ENCODE measurements around the gene IL17REL.

The IL17REL gene

DNA sequence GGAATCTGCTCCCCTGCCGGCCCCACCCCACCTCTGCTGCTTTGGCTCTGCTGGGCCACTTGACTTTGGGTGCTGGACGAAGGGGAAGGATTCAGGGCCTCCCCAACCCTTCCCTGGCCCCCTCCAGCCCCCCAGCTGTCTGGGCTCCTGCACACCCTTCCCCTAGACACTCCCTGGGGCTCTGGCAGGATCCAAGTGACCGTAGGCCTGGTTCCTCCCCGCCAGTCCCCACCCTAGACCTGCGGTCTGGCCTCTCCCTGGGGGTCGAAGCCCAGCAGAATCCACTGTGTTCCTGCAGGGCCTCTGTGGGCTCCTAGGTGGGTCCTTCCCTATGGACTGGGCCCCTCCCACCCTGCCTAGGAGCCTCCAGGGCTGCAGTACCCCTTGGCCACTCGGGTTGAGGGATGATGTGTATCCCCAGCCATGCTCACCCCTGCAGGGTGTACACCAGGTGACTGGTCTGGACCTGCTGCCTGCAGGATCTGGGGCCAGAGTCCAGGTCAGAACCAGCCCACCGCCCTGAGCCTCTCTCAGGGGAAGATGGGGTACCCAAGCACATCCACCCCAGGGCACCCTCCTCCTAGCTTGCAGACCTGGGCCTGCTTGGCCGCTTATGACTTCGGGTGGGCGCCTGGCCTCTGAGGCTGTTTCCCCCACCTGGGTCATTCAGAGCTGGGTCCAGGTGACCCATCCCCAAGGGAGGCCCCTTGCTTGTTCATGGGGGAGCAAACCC is 46.4 kb downstream of the IL17REL start:
- H3K27ac ChIP-seq (replicated peaks) = peak overlapping the region; percentile 76

DNA sequence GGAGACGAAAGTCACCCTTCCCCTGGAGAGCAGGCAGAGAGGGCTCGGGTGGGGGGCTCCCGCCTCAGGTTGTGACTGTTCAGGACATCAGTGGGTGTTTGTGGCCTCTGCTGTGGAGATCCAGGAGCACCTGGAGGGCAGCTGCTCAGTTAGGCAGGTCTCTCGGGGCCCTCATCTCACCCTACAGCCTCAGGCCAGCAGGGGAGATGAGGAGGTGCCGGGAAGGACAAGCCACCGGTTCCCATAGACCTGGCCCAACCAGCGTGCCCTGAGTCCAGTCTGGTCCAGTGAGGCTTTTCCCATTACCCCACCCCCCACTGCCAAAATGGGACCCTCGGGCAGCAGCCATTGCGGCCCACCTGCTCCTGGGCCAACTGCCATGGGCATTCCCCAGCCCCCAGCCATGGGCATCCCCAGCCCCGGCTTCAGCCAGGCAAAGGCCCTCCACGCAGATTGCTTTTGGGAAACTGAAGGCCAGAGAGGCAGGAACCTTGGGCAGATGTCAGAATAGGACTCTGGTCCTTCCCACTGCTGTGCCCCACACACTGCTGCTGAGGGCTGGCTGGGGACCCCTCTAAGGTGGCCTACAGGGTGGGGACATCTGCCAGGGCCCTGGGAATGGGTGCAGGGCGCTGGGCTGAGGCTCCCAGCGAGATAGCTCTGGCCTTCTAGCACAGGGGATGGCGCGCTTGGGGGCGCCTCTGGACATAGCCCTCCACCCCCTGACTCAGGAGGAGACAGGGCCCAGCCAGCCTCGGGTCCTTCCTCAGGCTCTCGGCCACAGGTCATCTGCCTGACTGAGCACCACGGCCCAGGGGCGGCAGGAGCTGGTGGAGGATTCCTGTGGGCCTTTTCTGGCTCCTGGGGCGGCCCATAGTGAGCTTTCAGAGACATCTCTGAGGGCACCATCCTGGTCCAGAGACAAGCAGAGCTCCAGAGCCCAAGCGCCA is 47.2 kb downstream of the IL17REL start:
- no peak for TF ChIP-seq GABPA (IDR thresholded peaks at IDR 0.05; ENCODE audit: low read depth)
- TF ChIP-seq POLR2AphosphoS5 (IDR thresholded peaks at IDR 0.05; ENCODE audit: low read depth) = peak; percentile 38; the same call in 1 of the 2 replicates
- Histone ChIP-seq H3K27me3 (ENCODE audit: insufficient read depth, poor library complexity, severe bottlenecking) (no peaks in the 10 kb centered on the region), H3K27ac (replicated peaks) (peak overlapping the region; percentile 76), H3K4me3 (replicated peaks; ENCODE audit: insufficient read depth, low read length) (no peak overlapping the region)
- no peak for DNase-seq (ENCODE audit: low read depth in 1 of 2, low spot score in 1 of 2)

More for the DNA sequence above, 46.4 kb downstream of the IL17REL start:
- H3K27me3 ChIP-seq (ENCODE audit: insufficient read depth, poor library complexity, severe bottlenecking) = no peaks in the 10 kb centered on the region
- H3K4me3 ChIP-seq (replicated peaks; ENCODE audit: insufficient read depth, low read length) = no peak overlapping the region
- DNase-seq (ENCODE audit: low read depth in 1 of 2, low spot score in 1 of 2) = no peak
- peak; percentile 21 for TF ChIP-seq POLR2AphosphoS5 (IDR thresholded peaks at IDR 0.05; ENCODE audit: low read depth)
- TF ChIP-seq, protein P1, sequence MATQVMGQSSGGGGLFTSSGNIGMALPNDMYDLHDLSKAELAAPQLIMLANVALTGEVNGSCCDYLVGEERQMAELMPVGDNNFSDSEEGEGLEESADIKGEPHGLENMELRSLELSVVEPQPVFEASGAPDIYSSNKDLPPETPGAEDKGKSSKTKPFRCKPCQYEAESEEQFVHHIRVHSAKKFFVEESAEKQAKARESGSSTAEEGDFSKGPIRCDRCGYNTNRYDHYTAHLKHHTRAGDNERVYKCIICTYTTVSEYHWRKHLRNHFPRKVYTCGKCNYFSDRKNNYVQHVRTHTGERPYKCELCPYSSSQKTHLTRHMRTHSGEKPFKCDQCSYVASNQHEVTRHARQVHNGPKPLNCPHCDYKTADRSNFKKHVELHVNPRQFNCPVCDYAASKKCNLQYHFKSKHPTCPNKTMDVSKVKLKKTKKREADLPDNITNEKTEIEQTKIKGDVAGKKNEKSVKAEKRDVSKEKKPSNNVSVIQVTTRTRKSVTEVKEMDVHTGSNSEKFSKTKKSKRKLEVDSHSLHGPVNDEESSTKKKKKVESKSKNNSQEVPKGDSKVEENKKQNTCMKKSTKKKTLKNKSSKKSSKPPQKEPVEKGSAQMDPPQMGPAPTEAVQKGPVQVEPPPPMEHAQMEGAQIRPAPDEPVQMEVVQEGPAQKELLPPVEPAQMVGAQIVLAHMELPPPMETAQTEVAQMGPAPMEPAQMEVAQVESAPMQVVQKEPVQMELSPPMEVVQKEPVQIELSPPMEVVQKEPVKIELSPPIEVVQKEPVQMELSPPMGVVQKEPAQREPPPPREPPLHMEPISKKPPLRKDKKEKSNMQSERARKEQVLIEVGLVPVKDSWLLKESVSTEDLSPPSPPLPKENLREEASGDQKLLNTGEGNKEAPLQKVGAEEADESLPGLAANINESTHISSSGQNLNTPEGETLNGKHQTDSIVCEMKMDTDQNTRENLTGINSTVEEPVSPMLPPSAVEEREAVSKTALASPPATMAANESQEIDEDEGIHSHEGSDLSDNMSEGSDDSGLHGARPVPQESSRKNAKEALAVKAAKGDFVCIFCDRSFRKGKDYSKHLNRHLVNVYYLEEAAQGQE (IDR thresholded peaks at IDR 0.05; ENCODE audit: insufficient replicate concordance, low read depth) = no peak

DNA sequence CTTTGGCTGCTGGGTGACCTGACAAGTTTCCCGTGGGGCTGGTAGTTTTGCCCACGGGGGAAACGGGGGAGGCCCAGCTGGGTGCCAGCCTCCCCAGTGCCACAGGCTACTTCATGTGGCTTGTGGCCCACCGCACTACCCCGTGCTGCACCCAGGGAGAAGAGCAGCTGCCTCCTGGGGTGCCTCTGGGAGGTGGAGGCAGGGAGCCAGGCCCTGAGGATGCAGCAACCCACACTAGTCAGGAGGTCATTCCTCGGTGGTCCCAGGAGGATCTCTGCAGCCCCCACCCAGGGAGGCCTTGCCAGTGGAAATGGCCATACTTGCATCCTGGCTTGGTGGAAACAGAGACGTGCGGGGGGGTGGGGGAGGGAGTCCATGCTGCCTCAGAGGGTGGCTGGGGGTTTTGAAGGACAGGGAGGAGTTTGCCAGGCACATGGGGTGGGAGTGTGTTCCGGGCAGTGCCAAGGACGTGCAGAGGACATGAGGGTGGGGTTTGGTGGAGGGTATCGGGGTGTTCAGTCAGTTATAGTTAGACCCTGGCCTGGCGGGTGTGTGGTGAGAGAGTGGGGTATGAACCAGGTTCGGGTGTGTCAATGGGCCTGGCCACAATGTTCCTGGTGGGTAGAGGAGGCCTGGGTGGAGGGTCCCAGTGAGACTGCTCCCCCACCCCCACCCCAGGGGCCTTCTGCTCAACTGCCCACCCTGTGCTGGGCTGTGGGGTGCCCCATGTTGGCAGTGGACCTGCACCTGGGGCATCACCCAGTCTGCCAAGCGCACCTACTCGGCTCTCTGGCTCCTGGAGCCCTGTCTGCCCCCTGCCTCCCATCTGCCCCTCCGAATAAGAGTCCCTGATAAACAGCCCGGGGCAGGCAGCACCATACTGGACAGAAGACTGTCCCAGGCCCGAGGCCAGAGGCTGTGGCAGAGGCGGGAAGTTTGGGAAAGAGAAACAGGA is 48.2 kb downstream of the IL17REL start:
- Histone ChIP-seq H3K4me3 (replicated peaks; ENCODE audit: insufficient read depth, low read length) (no peak overlapping the region), H3K27me3 (ENCODE audit: insufficient read depth, poor library complexity, severe bottlenecking) (no peaks in the 10 kb centered on the region), H3K27ac (replicated peaks) (peak overlapping the region; percentile 68)
- TF ChIP-seq SPI1 (IDR thresholded peaks at IDR 0.05; ENCODE audit: borderline replicate concordance, low read depth) (no peak), POLR2AphosphoS5 (IDR thresholded peaks at IDR 0.05; ENCODE audit: low read depth) (no peak; the same call in 1 of the 2 replicates), GABPA (IDR thresholded peaks at IDR 0.05; ENCODE audit: low read depth) (no peak)
- TF ChIP-seq, protein P1 (IDR thresholded peaks at IDR 0.05; ENCODE audit: insufficient replicate concordance, low read depth) = no peak
- TF ChIP-seq, protein P2, sequence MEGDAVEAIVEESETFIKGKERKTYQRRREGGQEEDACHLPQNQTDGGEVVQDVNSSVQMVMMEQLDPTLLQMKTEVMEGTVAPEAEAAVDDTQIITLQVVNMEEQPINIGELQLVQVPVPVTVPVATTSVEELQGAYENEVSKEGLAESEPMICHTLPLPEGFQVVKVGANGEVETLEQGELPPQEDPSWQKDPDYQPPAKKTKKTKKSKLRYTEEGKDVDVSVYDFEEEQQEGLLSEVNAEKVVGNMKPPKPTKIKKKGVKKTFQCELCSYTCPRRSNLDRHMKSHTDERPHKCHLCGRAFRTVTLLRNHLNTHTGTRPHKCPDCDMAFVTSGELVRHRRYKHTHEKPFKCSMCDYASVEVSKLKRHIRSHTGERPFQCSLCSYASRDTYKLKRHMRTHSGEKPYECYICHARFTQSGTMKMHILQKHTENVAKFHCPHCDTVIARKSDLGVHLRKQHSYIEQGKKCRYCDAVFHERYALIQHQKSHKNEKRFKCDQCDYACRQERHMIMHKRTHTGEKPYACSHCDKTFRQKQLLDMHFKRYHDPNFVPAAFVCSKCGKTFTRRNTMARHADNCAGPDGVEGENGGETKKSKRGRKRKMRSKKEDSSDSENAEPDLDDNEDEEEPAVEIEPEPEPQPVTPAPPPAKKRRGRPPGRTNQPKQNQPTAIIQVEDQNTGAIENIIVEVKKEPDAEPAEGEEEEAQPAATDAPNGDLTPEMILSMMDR (IDR thresholded peaks at IDR 0.05; ENCODE audit: insufficient read depth, low read length) = no peak
- DNase-seq (ENCODE audit: low read depth in 1 of 2, low spot score in 1 of 2) = no peak

DNA sequence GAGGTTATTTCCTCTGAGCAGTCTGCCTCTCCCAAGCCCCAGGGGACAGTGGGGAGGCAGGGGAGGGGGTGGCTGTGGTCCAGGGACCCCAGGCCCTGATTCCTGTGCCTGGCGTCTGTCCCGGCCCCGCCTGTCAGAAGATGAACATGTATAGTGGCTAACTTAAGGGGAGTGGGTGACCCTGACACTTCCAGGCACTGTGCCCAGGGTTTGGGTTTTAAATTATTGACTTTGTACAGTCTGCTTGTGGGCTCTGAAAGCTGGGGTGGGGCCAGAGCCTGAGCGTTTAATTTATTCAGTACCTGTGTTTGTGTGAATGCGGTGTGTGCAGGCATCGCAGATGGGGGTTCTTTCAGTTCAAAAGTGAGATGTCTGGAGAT is 48.9 kb downstream of the IL17REL start:
- no peak overlapping the region for H3K4me3 ChIP-seq (replicated peaks; ENCODE audit: insufficient read depth, low read length)
- TF ChIP-seq POLR2AphosphoS5 (IDR thresholded peaks at IDR 0.05; ENCODE audit: low read depth) = 0 out of 2 replicates have a peak, but pooled peaks have one; percentile 2
- TF ChIP-seq, protein P2 (IDR thresholded peaks at IDR 0.05; ENCODE audit: insufficient read depth, low read length) = no peak
- TF ChIP-seq GABPA (IDR thresholded peaks at IDR 0.05; ENCODE audit: low read depth) = no peak
- TF ChIP-seq, protein P1 (IDR thresholded peaks at IDR 0.05; ENCODE audit: insufficient replicate concordance, low read depth) = no peak
- no peak for DNase-seq (ENCODE audit: low read depth in 1 of 2, low spot score in 1 of 2)
- H3K27me3 ChIP-seq (ENCODE audit: insufficient read depth, poor library complexity, severe bottlenecking) = no peaks in the 10 kb centered on the region
- peak overlapping the region; percentile 68 for H3K27ac ChIP-seq (replicated peaks)

Measured in HL-60 (cell line).